Stimulated activated CD8-positive, alpha-beta memory T cell treated with anti-CD3 and anti-CD28 coated beads, Interleukin-7, amount 100 ng/mL, for 1 hour (primary cell): ENCODE data around the gene MRPL39.

Experiments used
- DNase-seq, 2 donors: peaks; one replicate each; pipeline ENCODE4 v3.0.0-alpha.2; 2020; ENCODE audit warnings: low read depth in 2 of 2

Gene MRPL39

GRCh38 chr21:25536752-25537151, 70.5 kb downstream of the MRPL39 start:
- no peak for DNase-seq

GRCh38 chr21:25535849-25536248, 71.4 kb downstream of the MRPL39 start:
- DNase-seq = no peak
